Choroid plexus epithelial cell (primary cell): ENCODE results near the gene AIP.
"Not testable (repeated sequence)": the region's sequence is repeated elsewhere in the genome, so short reads cannot be mapped to it uniquely, and the experiment has no call there.

Source experiments
- DNase-seq: peaks from one replicate; pipeline ENCODE4 v3.0.0-alpha.2; 2010; ENCODE audit warnings: low read depth
- H3K4me3 ChIP-seq: 2 replicates; pipeline ENCODE4 v1.5.1; 2011; ENCODE audit warnings: low read depth, mild to moderate bottlenecking, control low read depth, low read length, moderate library complexity
- CTCF ChIP-seq: conservative IDR thresholded peaks from 2 replicates; pipeline ENCODE4 v1.5.1; 2011; ENCODE audit warnings: low read depth, mild to moderate bottlenecking, control low read depth, inconsistent platforms, low read length, moderate library complexity

The AIP gene

DNA sequence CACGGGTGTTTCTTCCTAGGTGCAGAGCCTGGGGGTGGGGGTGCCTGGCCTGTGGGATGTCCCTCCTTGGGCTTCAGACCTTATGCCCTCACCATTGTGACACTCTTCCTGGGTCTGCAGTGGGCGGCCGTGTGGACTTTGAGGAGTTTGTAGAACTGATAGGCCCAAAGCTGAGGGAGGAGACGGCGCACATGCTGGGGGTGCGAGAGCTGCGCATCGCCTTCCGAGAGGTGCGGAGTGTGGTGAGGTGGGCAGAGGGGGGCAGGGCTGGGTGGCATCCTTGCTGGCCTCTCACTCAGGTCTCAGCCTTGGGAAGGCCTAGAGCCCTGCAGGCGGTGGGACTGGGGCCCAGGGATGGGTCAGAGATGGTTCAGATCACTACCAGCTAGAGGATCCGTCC, 25.4 kb upstream of the AIP start:
- H3K4me3 ChIP-seq, result no peak overlapping the region
- no peak for TF ChIP-seq CTCF
- DNase-seq, result no peak

DNA sequence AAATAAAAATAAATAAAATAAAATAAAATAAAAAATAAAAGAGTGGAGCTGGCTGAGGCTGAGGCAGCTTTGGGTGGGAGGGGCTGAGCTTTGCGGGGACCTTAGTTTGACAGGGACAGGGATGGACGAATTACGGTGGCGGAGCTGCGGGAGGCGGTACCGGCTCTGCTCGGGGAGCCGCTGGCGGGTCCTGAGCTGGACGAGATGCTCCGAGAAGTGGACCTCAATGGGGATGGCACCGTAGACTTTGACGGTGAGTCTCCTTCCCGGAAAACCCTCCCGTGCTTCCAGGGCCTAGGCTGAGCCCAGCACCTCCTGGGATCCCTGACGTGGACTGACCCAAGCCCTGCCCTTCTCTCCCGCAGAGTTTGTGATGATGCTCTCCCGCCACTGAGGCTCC, 24.6 kb upstream of the AIP start:
- no peak overlapping the region for H3K4me3 ChIP-seq
- no peak for DNase-seq
- TF ChIP-seq CTCF, result no peak

DNA sequence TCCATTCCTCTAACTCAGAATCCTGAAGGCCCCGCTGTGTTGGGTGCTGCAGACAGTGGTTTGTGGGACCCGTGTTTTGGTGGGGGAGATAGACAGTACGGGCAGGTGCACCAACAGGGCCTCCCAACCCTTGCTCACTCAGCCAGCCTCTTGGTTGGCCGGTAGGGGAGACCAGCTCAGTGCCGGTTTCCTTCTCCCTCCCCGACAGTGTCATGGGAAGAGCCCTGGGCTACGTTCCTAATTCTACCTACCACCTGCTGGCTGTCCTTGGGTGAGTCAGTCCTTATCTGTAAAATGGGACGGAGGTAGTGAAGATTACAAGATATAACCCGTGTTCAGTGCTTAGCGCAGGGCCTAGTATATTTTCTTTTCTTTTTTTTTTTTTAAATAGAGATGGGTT, 19.6 kb upstream of the AIP start:
- no peak for TF ChIP-seq CTCF
- no peak for DNase-seq
- no peak overlapping the region for H3K4me3 ChIP-seq

- DNase-seq, result no peak
- no peak for TF ChIP-seq CTCF
- peak overlapping the region; percentile 79 for H3K4me3 ChIP-seq
Measured at GRCh38 chr11:67463680-67464410, 19.0 kb upstream of the AIP start.

GRCh38 chr11:67464411-67465188, 18.2 kb upstream of the AIP start:
- TF ChIP-seq CTCF, result no peak
- H3K4me3 ChIP-seq, result peak overlapping the region; percentile 79
- peak; percentile 79 for DNase-seq

DNA sequence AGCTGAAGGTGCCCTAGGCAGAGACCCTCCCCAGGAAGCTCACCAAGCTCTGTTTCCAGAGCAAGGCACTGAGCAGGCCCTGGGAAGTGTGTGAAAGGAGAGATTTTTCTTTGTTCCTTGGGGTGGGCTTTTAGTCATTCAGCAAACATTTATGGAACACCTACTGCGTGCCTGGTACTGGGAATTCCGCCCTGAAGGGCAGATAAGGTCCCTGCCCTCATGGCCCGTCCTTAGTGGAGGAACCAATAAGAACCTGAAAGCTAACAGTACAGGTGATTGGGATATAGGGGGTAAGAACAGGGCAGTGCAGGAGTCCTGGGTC, 17.7 kb upstream of the AIP start:
- H3K4me3 ChIP-seq, result peak overlapping the region; percentile 79
- TF ChIP-seq CTCF, result no peak
- DNase-seq, result no peak

DNA sequence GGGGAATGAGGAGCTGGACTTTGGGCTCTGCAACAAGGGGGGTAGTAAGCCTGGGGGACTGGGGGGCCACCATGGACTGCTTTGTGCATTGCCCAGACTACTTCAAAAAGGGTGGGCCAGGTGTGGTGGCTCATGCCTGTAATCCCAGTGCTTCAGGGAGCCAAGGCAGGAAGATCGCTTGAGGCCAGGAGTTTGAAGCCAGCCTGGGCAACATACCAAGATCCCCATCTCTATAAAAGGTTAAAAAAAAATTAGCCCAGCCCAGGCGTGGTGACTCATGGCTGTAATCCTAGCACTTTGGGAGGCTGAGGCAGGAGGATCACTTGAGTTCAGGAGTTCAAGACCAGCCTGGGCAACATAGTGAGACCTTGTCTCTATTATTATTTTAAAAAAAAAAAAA, 17.3 kb upstream of the AIP start:
- H3K4me3 ChIP-seq, result peak overlapping the region; percentile 79
- not testable (repeated sequence) for DNase-seq
